ENCODE data around the gene MEIS1.

DNA sequence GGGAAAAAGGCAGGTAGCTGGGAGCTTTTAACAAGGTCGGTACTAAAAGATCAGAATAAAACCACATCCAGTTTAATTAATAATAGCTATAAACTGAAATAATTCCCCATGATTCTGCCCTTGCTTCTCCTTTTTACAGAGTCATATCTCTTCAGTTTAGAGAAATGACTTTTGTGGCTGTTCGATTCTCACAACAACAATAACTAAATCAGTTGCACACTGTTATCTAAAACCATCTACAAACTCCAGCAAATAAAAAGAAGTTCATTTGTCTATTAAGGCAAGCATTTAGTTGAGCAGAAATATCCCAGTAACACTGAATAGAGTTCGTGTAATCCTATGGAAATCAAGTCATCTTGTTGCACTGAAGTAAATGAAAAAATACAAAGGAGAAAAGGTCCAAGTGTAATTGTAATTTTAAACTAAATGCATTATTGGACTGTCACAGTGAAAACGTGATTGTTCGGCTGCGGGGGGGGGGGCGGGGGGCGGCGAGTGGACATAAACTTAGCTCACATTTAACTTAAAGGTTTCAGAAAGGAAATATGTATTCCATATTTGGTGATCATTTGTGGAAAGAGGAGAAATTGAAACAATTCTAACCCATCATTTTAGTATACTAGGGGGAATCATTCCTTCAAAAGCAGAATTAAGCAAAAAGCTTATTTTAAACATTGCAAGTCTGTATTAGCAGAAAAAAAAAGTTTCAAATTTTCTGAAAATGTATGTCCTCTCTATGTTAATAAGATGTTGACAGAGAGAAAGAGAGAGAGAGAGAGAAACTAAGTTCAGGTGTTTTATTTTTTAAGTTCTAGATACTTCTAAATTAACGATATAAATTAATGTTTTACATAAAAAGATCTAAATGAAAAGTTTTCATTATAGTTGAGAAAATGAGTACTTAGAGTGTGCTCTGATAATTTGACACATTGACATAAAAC lies 144.5 kb downstream of the MEIS1 start:
- TF ChIP-seq CTCF (conservative IDR thresholded peaks at IDR 0.05; ENCODE audit: low read length) (no peak), EZH2phosphoT487 (IDR thresholded peaks at IDR 0.05; ENCODE audit: borderline replicate concordance, low read depth, low read length) (no peak)
